NCI-H446 (cell line): ENCODE data around the gene DHCR7.

Source experiments
- DNase-seq, 2 experiments: peaks; one replicate each; lab custom pipeline; 2025; lab: John Stamatoyannopoulos, UW

The DHCR7 gene

GRCh38 chr11:71410363-71410966 lies 37.7 kb downstream of the DHCR7 start:
- DNase-seq = no peak

GRCh38 chr11:71408826-71409225 lies 39.4 kb downstream of the DHCR7 start:
- DNase-seq = no peak

GRCh38 chr11:71407356-71407755 lies 40.8 kb downstream of the DHCR7 start:
- no peak for DNase-seq

- DNase-seq = no peak
Measured at GRCh38 chr11:71406681-71407080, 41.5 kb downstream of the DHCR7 start.

- DNase-seq = no peak
Measured at GRCh38 chr11:71404209-71404608, 44.0 kb downstream of the DHCR7 start.

GRCh38 chr11:71402878-71403277 lies 45.3 kb downstream of the DHCR7 start:
- no peak for DNase-seq

GRCh38 chr11:71400216-71400615 lies 48.0 kb downstream of the DHCR7 start:
- DNase-seq = no peak

- DNase-seq = no peak
Measured at GRCh38 chr11:71399341-71399740, 48.9 kb downstream of the DHCR7 start.

GRCh38 chr11:71397961-71398360 lies 50.2 kb downstream of the DHCR7 start:
- DNase-seq = no peak

- no peak for DNase-seq
Measured at GRCh38 chr11:71397331-71397860, 50.8 kb downstream of the DHCR7 start.

- DNase-seq = no peak
Measured at GRCh38 chr11:71396548-71397123, 51.6 kb downstream of the DHCR7 start.

- no peak for DNase-seq
Measured at GRCh38 chr11:71395774-71396173, 52.4 kb downstream of the DHCR7 start.

- DNase-seq = no peak
Measured at GRCh38 chr11:71395263-71395560, 53.0 kb downstream of the DHCR7 start.

- DNase-seq = no peak
Measured at GRCh38 chr11:71393283-71393682, 54.9 kb downstream of the DHCR7 start.

GRCh38 chr11:71391796-71392195 lies 56.4 kb downstream of the DHCR7 start:
- no peak for DNase-seq

- no peak for DNase-seq
Measured at GRCh38 chr11:71391352-71391751, 56.8 kb downstream of the DHCR7 start.

- no peak for DNase-seq
Measured at GRCh38 chr11:71388637-71389235, 59.5 kb downstream of the DHCR7 start.

GRCh38 chr11:71387784-71388636 lies 60.2 kb downstream of the DHCR7 start:
- DNase-seq = no peak

GRCh38 chr11:71387200-71387599 lies 61.0 kb downstream of the DHCR7 start:
- DNase-seq = no peak

GRCh38 chr11:71386202-71386601 lies 62.0 kb downstream of the DHCR7 start:
- DNase-seq = no peak

GRCh38 chr11:71385091-71385490 lies 63.1 kb downstream of the DHCR7 start:
- DNase-seq = no peak

- DNase-seq = no peak
Measured at GRCh38 chr11:71384561-71384960, 63.6 kb downstream of the DHCR7 start.
